CD4-positive, alpha-beta T cell treated with Interleukin-12 subunit alpha and Interleukin-12 subunit beta, for 1 hour (primary cell): ENCODE results near the gene GRIN2C.

Experiments
- DNase-seq: peaks from one replicate; pipeline ENCODE4 v3.0.0-alpha.2; 2020

GRIN2C gene

DNA sequence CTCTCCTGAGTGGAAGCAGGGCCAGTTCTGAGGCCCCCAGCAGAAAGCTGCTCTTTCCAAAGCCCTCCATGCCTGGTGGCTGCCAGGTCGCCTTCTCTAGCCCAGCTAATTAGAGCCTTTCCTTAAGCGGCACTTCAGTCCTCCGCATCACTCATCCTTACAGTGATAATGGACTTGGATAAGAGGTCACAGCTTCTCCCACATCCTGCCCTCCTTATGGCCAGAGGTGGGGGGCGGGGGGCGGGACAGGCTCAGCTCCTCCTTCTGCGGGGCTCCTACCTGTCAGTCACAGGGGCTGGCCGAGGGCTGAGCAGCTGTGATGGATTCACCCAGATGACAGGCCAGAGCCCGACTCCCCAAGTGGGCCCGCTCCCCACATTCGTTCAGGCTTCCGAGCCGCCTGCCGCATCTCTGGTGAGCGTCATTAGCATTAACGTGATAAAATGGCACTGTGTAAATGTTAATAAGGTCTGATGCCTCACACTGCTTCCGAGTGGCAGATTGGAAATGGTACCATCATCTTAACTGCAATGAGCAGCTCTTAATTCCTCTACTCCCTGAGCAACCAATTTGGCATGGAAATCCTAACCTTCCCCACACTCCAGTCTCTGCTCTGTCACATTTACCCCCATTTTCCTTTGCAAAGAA lies 41.3 kb downstream of the GRIN2C start:
- DNase-seq: no peak

DNA sequence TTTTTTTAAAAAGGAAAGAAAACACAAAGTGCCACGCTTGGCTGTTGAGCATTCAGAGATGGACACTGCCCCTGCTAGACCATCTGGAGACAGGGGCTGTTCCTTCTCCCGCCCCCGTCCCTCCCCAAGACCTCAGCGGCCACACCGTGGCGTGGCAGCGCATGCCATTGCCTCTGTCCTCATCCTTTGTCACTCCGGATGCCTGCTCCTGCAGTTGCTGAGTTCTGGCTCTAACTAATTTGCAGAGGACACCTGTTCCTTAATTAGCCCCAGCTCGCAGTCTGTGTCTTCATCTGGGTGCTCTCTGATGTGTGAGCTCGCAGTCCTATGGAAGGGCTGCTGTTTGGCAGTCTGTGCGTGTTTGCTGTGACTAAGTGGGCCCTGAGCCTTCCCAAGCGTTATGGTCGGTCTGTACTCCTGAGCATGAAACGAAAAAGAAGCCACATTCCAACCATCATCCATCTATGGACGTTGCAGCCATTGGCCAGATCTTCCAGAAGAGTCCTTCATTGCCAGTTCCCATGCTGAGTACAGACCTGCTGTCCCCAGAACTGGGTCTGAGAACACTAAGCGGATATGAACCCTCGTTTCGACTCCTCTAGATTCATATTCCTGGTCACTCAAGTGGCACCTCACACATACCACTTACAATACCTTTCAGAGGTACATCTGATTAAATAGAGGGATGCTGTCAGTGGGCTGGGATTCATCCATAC lies 42.6 kb downstream of the GRIN2C start:
- DNase-seq: no peak

DNA sequence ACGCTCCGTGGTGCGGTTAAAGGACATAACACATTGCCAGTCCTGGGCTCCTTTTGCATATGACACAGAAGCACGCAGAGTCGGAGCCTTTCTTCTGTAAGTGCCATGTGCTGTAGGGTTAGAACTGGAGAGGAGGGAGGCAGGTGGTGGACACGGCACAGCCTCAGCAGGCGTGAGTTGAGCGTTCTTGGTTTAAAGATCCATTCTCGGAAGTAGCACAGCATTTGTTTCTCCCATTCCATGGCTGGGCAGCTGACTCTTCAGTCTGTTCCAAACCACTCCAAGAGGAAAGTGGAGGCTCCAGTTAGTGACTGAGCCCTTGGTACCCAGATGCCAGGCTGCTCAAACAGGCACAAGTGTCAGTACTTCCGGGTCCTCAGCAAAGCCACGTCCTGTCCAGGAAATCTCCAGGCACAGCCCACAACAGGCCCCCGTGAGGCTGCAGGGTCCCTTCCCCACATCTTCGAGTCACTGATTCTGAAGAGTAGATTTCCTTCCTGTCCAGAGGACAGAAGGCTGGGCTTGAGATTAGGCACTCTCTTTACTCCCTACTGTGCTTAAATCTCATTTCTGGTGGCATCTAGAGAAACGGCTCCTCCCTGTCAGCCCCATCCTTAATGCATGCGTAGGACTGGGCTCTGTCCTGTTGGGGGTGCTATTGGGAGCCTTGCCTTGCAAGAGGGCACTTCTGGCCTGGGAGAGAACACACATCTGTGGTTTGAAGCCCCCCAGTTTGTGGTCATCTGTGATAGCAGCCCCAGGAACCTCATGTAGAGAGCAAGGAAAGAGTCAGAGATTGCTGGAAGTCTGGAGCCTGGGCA lies 43.9 kb downstream of the GRIN2C start:
- DNase-seq: no peak

DNA sequence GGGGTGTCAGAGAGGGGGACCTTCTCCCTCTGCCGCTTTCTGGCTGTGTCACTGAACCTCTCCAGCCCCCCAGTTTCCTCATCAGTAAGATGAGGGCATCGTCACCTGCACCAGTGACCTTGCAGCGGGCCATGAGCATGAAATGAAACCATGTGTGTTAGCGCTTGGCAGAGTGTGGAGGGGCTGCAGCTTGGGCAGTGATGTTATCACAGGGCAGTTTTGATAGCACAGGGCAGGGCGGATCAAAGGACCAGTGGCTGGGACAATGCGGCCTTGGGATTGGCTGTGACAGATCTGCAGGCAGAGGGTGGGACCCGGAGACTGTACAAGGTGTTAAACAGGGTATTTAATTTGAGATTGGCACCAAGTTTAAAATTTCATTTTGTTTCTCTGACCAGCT lies 44.6 kb downstream of the GRIN2C start:
- no peak for DNase-seq

DNA sequence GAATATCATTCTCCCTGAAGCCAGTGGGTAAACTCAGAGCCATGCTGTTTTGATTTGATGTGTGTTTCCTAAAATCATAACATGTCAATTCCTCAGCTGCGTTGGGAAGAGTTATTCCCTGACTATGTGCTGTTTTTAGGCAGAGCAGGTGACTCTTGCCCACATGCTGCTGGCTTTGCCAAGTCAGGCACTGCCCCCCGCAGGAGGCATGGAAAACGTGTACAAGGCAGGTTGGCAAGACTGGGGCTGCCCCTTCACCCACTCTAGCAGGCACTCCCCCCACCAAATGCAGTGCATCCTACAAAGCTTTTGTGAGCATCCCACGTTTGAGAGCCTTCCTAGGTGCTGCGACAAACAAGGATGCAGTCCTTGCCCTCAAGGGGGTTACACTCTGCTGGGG lies 45.2 kb downstream of the GRIN2C start:
- no peak for DNase-seq

DNA sequence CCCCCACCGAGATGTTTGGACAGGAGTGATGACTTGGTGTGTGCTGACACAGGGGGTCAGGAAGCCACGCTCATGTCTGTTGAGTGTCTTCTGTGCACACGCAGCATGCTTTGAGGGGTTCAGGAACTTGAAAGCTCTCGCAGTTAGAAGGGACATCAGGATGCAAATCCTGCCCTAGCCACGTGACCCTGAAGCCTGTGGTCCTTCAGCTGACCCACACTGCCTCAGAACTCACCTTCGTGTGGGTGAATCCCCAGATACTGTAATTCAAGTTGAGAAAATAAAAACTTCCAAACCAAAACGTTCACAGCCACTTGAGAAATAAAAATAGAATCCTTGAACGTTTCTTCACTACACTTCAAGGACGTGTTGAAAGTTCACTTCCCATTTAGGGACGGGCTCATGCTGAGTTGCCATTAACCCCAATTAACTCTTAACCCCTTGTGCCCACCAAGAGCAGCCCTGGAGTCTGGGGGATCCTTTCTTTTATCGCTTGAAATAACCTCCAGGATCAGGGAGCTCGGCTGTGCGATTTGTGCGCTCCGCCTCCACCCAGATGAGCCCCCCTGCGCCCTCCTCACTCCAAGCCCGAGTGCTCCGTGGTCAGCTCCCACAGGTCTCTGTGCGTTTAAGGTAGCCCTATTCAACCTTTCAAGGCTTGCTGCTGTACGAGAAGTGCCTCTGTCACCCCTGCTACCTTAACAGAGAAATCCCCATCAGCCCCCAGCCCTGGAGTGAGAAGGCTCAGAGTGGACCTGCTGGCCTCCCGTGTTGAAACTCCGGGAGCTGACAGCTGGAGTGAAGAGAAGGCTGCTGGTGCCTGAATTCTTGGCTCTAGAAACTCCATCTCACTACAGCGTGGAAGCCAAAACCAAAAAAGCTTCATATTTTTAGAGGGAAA lies 47.3 kb downstream of the GRIN2C start:
- DNase-seq: no peak

DNA sequence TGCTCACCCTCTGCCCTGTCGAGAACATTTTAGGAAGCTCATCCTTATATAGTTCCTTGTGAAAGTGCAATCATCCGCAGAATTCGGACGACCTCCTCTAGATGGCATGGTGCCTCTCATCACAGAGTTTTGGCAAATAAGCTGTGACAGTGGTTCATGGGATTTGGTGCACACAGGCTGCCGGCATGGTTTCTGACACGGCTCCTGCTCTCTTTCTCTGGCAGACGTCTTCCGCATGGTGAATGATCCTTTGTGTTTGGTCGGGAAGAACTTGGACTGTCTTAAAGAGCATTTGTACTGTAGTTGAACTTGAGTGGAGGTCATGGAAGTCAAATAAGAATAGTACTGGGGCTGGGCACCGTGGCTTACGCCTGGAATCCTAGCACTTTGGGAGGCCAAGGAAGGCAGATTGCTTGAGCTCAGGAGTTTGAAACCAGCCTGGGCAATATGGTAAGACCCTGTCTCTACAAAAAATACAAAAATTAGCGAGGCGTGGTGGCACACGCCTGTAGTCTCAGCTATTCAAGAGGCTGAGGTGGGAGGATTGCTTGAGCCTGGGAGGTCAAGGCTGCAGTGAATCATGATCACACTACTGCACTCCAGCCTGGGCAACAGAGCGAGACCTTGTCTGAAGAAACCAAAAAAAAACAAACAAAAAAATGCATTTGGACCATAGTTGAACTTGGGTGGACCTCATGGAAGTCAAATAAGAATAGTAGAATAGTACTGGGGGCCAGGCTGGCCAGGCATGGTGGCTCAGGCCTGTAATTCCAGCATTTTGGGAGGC lies 48.8 kb downstream of the GRIN2C start:
- no peak for DNase-seq

DNA sequence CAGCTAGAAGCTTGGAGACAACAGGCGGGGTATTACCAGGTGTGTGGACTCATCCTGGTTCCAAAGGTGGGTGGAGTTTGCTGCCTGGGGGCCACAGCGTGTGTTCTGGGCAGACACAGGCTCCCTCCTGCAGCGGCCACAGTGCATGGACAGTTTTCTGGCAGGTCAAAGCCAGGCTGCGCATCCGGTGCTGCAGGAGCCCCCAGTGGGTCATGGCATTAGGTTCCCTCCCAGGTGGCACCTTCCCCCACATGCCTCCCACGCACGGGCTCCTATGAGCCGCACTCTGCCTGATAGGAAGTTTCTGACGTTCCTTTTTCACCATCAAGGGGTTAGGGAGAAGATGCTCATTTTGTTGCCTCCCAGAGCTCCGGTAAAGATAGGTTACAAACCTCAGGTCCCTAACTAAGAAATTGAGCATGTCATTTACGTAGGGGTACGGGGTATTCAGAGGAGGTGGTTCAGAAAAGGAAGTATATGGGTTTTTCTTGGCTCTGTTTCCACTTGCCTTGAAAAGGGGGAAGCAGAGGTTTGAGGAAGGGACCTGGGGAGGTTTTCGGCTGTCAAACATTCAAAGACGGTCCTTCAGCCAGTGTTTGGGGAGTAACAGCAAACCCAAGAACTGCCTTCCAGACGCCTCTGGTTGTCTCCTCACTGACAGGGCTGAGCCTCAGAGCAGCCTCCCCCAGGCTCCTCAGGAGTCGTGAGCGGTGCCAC lies 50.8 kb downstream of the GRIN2C start:
- no peak for DNase-seq

DNA sequence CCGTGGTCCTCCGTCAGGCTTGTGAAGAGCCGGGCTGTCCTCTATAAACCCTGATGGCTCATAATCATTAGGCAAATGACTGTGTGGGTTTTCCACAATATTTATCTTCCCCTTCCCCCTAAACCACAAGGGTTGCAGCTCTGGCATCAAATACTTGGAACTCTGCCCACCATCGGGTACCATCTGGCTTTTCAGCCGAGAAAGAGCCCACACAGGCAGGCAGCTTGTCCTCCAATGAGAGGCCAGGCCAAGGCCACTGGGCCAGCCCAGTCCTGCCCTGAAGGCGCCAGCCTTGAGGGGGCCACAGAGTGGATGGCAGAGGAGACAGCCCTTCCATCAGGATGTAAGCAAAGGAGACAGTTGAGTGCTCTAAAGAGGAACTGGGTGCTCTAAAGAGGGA lies 51.8 kb downstream of the GRIN2C start:
- DNase-seq: no peak

DNA sequence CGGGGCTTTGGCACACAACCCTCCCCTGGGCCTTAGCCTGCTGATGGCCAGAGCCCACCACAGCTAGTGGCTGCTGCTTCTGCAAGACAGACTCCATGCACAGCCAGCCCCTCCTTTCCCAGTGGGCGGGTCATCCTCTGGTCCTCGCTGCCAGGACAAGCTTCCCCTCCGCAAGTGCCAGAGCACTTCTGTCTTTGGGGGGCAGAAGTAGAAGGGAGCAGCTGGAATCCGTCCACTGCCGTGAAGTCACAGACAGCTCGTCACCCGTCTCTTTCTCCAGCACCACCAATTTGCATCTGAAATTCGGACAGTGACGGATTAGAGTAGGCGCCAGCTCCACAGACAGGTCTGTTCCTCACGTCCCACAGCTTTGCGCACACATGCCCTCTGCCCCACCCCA lies 52.2 kb downstream of the GRIN2C start:
- DNase-seq: no peak

DNA sequence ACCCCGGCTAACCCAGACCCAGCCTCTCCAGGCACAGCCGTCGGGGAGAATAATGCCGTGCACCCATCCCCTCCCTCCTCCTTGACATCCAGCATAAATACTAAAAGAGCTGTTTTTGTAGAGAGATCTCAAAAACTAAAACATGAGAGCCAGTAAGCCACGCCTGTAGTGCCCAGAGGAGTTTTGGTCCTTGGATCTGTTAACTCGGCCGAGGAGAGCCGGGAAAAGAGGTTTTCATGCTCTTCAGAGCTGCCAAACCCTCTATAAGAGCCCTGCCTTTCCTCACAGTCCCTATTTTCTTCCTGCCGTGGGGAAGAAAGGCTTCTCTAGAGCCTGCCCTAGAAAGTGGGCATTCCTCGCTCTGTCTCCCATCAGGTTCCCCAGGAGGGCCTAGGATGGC lies 53.4 kb downstream of the GRIN2C start:
- no peak for DNase-seq

DNA sequence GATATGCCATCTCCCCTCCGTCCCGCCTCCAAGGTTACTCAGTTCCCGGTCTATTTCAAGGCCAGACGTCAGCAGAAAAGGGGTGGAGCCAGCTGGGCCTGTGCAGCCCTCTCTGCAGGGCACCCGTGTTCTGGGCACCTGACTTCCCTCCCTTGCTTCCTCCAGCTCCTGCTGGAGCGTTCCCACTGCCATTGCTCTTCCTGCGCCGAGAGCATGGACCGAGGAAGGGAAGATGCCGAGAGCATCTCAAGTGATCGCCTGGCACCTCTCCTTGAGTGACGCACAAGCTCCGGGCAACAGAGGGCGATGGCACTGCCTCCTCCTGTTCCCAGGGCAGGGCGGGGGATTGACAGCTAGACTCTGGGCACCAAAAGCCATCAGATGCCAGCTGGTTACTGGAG lies 54.1 kb downstream of the GRIN2C start:
- no peak for DNase-seq

DNA sequence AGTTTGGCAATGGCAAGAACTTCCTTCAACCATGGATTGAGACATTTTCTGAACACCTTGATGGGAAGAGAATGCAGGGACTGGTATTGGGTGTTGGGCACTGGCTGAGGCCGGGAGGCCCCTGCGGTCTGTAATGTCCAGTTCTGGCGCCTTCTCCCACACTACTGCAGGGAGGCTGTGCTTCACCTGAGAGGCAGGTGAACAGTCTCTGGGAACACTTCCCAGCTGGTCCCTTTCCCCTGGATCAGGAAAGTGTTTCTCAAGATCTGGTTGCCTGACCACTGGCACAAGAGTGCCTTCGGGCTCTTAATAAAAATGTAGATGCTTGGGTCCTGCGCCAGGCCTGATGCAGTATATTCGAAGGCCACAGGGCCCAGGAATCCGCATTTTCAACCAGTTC lies 55.0 kb downstream of the GRIN2C start:
- DNase-seq: no peak

DNA sequence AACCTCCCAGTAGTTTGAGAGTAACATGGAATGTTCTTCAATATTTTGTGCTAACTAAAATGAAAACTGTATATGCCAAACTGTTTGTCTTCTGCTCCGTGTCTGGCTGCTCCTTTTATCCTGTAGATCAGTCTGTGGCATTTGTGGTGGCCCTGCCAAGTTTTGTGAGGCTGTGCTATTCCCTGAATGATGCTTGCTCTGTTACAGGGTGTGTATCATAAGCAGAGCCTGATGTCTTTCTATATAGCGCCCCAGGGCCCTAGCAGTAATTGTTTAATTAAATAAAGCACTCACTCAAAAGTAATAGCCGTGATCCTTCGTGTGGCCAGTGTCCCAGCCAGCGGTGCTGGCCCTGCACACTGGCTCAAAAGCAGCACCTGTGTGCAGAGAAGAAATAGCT lies 55.7 kb downstream of the GRIN2C start:
- no peak for DNase-seq

DNA sequence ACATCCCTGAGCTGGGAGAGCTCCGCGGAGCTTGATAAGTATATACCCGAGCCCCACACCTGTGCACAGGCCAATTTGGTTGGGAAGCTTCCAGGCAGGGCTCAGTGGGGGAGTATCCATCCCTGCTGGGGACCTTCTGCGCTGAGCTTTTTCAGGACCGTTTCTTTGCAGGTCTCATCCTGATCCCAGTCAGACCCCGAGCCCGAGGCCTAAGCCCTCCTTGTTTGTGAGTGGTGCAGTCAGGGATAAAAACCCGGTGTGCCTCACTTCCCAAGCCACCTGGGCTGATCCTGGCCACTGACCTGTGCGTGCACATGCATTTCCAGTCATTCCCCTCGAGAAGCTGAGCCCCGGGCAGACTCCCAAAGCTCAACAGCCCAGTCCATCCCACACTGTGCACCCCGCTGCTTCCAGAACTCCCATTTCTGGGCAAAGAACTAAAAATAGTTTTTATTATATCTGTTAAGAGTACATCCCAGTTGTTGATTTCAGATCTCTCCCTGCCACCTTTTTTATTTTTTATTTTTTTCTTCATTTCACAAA lies 56.2 kb downstream of the GRIN2C start:
- DNase-seq: no peak

DNA sequence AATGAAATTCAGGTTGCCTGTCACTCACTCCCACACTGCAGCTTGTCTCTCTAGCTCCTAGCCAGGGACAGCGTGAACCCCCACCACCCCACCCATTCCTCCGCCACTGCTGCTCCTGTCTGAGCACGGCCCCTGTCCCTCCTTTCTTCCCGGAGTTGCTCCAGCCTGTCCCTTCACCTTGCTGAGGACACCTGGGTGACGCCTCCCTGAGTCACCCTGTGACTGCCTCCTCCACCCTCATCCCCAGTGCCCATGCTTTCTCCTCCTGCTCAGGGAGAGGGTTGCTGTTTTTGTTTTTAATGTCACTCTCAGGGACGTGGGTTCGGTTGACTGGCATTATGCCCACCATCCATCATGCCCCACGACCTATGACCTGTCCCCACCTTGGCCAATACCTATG lies 57.8 kb downstream of the GRIN2C start:
- no peak for DNase-seq

DNA sequence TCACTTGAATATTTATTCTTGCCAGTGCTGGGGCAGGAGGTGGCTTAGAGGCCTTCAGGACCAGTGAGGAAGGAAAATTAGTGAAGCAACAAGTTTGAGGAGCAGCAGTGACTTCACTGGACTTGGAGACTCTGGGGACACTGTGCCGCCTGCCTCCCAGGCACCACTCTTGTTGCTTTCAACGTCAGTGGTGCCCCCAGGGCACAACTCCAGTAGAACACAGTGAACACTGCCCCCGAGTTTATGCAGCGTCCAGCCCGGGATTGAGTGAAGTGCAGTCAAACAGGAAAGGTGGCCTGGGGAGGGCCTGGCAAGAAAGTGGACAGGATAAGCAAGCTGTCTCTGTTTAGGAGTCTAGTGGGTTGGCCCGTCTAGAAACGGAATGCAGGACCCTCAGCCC lies 59.2 kb downstream of the GRIN2C start:
- no peak for DNase-seq

DNA sequence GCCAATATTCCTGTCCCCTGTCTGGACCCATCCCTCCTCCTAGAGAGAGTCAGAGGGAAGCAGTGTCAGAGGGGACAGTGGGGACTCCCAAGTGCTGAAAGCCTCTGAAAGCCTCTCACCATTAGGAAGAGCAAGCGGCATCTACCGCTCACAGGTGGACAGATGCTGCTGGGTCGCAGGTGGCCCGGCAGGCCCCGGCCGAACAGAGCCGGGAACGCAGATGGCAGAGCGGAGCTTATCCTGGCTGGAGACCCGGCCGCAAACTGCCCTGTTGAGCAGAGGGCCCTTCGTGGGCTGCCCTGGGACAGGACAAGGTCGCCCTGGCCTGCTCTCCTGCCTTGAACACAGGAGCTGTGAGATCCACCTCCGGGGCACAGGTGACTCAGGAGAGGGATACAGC lies 60.6 kb downstream of the GRIN2C start:
- no peak for DNase-seq

DNA sequence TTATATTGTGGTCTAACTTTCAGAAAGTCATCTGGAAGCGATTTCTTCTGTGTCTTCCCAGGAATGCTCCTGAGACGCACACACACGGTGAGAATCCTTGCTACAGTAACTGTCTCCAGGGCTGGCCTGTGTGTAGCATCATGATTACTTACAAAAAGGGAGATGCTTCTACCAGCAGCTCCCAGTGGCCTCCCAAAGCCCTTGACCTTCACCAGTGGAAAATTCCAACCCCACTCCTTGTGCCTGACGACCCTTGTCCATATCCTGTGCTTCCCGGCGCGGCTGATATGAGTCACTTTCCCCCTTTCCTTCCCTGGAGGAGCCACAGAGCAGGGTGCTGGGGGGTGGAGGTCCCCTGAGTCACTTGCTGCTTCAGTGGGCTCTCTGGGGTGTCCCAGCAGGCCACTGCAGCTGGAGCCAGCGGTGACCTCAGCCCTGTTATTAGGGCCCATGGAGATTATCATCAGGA lies 61.4 kb downstream of the GRIN2C start:
- no peak for DNase-seq

DNA sequence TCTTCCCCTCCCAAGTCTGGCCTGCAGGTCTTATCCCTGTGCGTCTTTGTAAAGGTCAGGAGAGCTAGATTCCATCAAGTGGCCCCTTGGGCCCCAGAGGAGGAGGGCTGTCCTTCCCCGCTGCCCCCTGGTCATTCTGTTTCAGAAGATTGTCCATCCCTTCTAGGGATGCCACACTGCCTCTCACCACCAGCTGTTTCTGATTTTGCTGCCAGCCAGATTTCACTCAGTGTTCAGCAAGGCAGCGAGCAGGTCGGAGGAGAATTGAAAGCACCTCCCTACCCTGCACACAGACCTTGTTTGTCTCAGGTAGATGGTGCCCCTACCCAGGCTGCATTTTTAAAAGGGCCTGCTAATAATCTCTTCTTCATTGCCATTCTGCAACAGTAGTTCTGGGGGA lies 61.9 kb downstream of the GRIN2C start:
- no peak for DNase-seq

DNA sequence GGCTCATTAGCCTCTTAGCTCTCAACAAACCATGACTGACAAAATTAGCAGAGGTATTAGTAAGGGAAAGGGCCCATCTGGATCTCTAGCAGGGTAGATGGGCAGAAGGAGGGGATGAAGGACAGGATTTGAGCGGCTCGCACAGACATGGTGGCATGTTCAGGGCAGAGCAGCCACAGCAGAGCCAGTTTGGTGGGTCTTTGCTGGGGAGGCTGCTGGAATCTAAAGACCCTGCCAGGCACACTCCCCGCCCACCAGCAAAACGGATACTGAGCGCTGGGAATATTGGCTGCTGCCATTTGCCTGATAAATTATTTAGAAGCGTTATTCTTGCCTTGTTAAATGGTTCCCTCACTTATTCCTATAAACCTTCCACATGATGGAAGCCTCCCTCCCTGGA lies 62.8 kb downstream of the GRIN2C start:
- no peak for DNase-seq
